ENCODE measurements around the gene HABP2. TPM values are rescaled to one million over a fixed set of nuclear protein-coding genes. Genes with fewer than 3 reads are reported as not detected.

HABP2 gene
- polyA plus RNA-seq, 1 of the 3 experiments (the other 2 are of a cell fraction) = not detected

DNA sequence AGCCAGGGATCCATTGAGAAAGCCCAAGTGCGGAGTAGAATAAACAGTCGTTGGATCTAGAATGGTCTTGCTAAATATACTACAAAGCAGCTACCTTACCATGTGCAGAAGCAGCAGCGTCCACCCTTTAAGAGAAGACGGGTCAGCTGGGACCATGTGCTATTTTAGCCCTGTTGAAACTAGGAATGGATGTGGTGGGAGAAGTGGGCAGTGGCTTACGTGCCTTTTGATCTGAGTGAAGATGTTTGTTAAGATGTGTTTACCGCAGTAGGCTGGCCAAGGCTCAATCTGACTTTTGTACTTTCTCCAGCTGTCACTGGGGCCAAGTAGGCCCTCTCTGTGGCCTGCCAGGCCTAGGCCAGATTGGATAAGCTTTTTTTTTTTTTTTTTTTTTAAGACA, 9.2 kb downstream of the HABP2 start:
- 92% methylated on average over 6 of the region's 6 CpGs for WGBS (ENCODE audit: low lambda C conversion rate)
- CTCF ChIA-PET = interaction anchor here (0.8 to 5.3 kb wide), 9 partner anchors 8 to 416 kb away, joined by 3 to 48 read pairs (median 9); no protein-coding TSS in a partner anchor

DNA sequence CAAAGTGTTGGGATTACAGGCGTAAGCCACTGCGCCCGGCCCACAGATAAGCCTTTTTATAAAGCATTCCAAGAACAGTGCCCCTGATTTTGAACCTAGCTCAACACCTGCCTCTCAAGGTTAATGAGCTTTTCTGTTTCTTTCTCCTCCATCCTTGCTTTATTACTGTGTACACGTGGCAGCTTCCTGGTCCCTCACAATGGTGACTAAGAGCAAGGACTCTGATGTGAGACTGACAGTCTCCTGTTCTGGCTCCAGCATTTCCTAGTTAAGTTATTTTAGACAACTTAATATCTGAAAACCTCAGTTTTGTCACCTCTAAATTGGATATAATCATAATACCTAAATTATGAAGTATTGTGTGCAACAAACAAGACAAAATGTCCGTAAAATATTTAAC, 9.9 kb downstream of the HABP2 start:
- H3K4me1 ChIP-seq (ENCODE audit: control insufficient read depth in 1 of 2, insufficient read depth in 2 of 2, low read depth in 1 of 2, low read length in 1 of 2) = peaks cover 0 to 4% of the 10 kb centered on the region in 2 experiments; a peak in 2 of 4 replicates
- no peak overlapping the region for H3K9ac ChIP-seq
- no peaks in the 10 kb centered on the region for H4K20me1 ChIP-seq (ENCODE audit: insufficient read depth)
- peak overlapping the region; percentile 60 for H2AFZ ChIP-seq (ENCODE audit: low read depth)
- no peaks in the 10 kb centered on the region for H3K27me3 ChIP-seq (ENCODE audit: insufficient read depth)
- WGBS (ENCODE audit: low lambda C conversion rate) = 96% methylated on average over 5 of the region's 5 CpGs
- no peaks in the 10 kb centered on the region for H3K9me3 ChIP-seq
- no peaks in the 10 kb centered on the region for H3K79me2 ChIP-seq (ENCODE audit: insufficient read depth)
- H3F3A ChIP-seq (replicated peaks; ENCODE audit: insufficient read depth) = no peaks in the 10 kb centered on the region
- H3K9me2 ChIP-seq = no peaks in the 10 kb centered on the region
- no peak overlapping the region for H3K4me3 ChIP-seq (ENCODE audit: low read depth in 2 of 2, low read length in 1 of 2)
- DNase-seq = no peak
- no peaks in the 10 kb centered on the region for H3K36me3 ChIP-seq (replicated peaks in 1 of 2; ENCODE audit: control insufficient read depth in 1 of 2, insufficient read depth in 2 of 2, low read length in 1 of 2)
- CTCF ChIA-PET = interaction anchor here (0.6 to 5.3 kb wide), 28 partner anchors 8 to 1090 kb away, joined by 3 to 48 read pairs (median 4); no protein-coding TSS in a partner anchor
- H3K4me2 ChIP-seq = no peak overlapping the region
- POLR2A ChIA-PET = no interaction called here
- TF ChIP-seq FOXM1 (IDR thresholded peaks at IDR 0.05; ENCODE audit: low read depth) (no peak), GATA2 (CRISPR knock-in tag; IDR thresholded peaks at IDR 0.05) (no peak), MEF2A (IDR thresholded peaks at IDR 0.05; ENCODE audit: borderline replicate concordance, low read depth) (no peak), TEAD4 (IDR thresholded peaks at IDR 0.05; ENCODE audit: borderline replicate concordance, insufficient read depth) (no peak), EZH2phosphoT487 (IDR thresholded peaks at IDR 0.05; ENCODE audit: borderline replicate concordance, low read depth) (no peak), JUND (IDR thresholded peaks at IDR 0.05) (no peak), SIN3A (IDR thresholded peaks at IDR 0.05; ENCODE audit: borderline replicate concordance, low read depth, low read length) (no peak), RFX5 (IDR thresholded peaks at IDR 0.05; ENCODE audit: low read length) (no peak), RXRA (IDR thresholded peaks at IDR 0.05; ENCODE audit: borderline replicate concordance, low read depth) (no peak), TAF1 (IDR thresholded peaks at IDR 0.05; ENCODE audit: borderline replicate concordance, low read depth, low read length) (no peak), POLR2AphosphoS5 (IDR thresholded peaks at IDR 0.05; ENCODE audit: low read depth, low read length) (no peak), MXI1 (IDR thresholded peaks at IDR 0.05; ENCODE audit: low read depth, low read length) (no peak), RAD21 (IDR thresholded peaks at IDR 0.05; ENCODE audit: low read length) (no peak)
- TF ChIP-seq, protein P1, sequence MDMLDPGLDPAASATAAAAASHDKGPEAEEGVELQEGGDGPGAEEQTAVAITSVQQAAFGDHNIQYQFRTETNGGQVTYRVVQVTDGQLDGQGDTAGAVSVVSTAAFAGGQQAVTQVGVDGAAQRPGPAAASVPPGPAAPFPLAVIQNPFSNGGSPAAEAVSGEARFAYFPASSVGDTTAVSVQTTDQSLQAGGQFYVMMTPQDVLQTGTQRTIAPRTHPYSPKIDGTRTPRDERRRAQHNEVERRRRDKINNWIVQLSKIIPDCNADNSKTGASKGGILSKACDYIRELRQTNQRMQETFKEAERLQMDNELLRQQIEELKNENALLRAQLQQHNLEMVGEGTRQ (IDR thresholded peaks at IDR 0.05; ENCODE audit: borderline replicate concordance, low read depth, low read length) = no peak
- TF ChIP-seq, protein P2, sequence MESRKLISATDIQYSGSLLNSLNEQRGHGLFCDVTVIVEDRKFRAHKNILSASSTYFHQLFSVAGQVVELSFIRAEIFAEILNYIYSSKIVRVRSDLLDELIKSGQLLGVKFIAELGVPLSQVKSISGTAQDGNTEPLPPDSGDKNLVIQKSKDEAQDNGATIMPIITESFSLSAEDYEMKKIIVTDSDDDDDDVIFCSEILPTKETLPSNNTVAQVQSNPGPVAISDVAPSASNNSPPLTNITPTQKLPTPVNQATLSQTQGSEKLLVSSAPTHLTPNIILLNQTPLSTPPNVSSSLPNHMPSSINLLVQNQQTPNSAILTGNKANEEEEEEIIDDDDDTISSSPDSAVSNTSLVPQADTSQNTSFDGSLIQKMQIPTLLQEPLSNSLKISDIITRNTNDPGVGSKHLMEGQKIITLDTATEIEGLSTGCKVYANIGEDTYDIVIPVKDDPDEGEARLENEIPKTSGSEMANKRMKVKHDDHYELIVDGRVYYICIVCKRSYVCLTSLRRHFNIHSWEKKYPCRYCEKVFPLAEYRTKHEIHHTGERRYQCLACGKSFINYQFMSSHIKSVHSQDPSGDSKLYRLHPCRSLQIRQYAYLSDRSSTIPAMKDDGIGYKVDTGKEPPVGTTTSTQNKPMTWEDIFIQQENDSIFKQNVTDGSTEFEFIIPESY (IDR thresholded peaks at IDR 0.05; ENCODE audit: borderline replicate concordance, low read depth) = no peak
- TF ChIP-seq, protein P3, sequence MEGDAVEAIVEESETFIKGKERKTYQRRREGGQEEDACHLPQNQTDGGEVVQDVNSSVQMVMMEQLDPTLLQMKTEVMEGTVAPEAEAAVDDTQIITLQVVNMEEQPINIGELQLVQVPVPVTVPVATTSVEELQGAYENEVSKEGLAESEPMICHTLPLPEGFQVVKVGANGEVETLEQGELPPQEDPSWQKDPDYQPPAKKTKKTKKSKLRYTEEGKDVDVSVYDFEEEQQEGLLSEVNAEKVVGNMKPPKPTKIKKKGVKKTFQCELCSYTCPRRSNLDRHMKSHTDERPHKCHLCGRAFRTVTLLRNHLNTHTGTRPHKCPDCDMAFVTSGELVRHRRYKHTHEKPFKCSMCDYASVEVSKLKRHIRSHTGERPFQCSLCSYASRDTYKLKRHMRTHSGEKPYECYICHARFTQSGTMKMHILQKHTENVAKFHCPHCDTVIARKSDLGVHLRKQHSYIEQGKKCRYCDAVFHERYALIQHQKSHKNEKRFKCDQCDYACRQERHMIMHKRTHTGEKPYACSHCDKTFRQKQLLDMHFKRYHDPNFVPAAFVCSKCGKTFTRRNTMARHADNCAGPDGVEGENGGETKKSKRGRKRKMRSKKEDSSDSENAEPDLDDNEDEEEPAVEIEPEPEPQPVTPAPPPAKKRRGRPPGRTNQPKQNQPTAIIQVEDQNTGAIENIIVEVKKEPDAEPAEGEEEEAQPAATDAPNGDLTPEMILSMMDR (IDR thresholded peaks at IDR 0.05) = no peak
- TF ChIP-seq, protein P4, sequence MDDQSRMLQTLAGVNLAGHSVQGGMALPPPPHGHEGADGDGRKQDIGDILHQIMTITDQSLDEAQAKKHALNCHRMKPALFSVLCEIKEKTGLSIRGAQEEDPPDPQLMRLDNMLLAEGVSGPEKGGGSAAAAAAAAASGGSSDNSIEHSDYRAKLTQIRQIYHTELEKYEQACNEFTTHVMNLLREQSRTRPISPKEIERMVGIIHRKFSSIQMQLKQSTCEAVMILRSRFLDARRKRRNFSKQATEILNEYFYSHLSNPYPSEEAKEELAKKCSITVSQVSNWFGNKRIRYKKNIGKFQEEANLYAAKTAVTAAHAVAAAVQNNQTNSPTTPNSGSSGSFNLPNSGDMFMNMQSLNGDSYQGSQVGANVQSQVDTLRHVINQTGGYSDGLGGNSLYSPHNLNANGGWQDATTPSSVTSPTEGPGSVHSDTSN (IDR thresholded peaks at IDR 0.05) = no peak
- TF ChIP-seq, protein P5, sequence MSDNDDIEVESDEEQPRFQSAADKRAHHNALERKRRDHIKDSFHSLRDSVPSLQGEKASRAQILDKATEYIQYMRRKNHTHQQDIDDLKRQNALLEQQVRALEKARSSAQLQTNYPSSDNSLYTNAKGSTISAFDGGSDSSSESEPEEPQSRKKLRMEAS (IDR thresholded peaks at IDR 0.05; ENCODE audit: low read depth) = no peak
- H3K27ac ChIP-seq (ENCODE audit: low read depth in 2 of 2, low read length in 1 of 2) = no peak overlapping the region

More for the DNA sequence above, 9.2 kb downstream of the HABP2 start:
- H3K27ac ChIP-seq (ENCODE audit: low read depth in 2 of 2, low read length in 1 of 2) = no peak overlapping the region
- no peak overlapping the region for H3K9ac ChIP-seq
- H3K4me2 ChIP-seq = no peak overlapping the region
- no peaks in the 10 kb centered on the region for H3K36me3 ChIP-seq (replicated peaks in 1 of 2; ENCODE audit: control insufficient read depth in 1 of 2, insufficient read depth in 2 of 2, low read length in 1 of 2)
- H2AFZ ChIP-seq (ENCODE audit: low read depth) = no peak overlapping the region
- H3F3A ChIP-seq (replicated peaks; ENCODE audit: insufficient read depth) = no peaks in the 10 kb centered on the region
- no peaks in the 10 kb centered on the region for H3K79me2 ChIP-seq (ENCODE audit: insufficient read depth)
- no peaks in the 10 kb centered on the region for H3K9me2 ChIP-seq
- H3K4me1 ChIP-seq (ENCODE audit: control insufficient read depth in 1 of 2, insufficient read depth in 2 of 2, low read depth in 1 of 2, low read length in 1 of 2) = peaks cover 3 to 8% of the 10 kb centered on the region in 2 experiments; a peak in 3 of 4 replicates
- TF ChIP-seq NFIC (IDR thresholded peaks at IDR 0.05; ENCODE audit: borderline replicate concordance) = no peak
- DNase-seq = no peak
- no peaks in the 10 kb centered on the region for H3K27me3 ChIP-seq (ENCODE audit: insufficient read depth)
- POLR2A ChIA-PET = no interaction called here
- H3K4me3 ChIP-seq (ENCODE audit: low read depth in 2 of 2, low read length in 1 of 2) = no peak overlapping the region
- H3K9me3 ChIP-seq = no peaks in the 10 kb centered on the region
- H4K20me1 ChIP-seq (ENCODE audit: insufficient read depth) = no peaks in the 10 kb centered on the region

Data from SK-N-SH (cell line).